Pons (tissue), 1 donor: Measurements from ENCODE around the gene IST1.

ENCODE experiments used
- DNase-seq: peaks from one replicate; pipeline ENCODE4 v3.0.0-alpha.2; 2016; ENCODE audit warnings: low spot score

The IST1 gene

GRCh38 chr16:71919035-71919434 is 23.7 kb downstream of the IST1 start:
- DNase-seq = peak; percentile 52

- DNase-seq = no peak
These were observed 25.3 kb downstream of the IST1 start for GRCh38 chr16:71920658-71921057.

- DNase-seq = no peak
These were observed 28.8 kb downstream of the IST1 start for GRCh38 chr16:71923941-71924690.

GRCh38 chr16:71924710-71925109 is 29.4 kb downstream of the IST1 start:
- DNase-seq = no peak

GRCh38 chr16:71927383-71927782 is 32.1 kb downstream of the IST1 start:
- DNase-seq = peak; percentile 34

- DNase-seq = no peak
These were observed 32.5 kb downstream of the IST1 start for GRCh38 chr16:71927787-71928186.

- DNase-seq = peak; percentile 30
These were observed 33.7 kb downstream of the IST1 start for GRCh38 chr16:71929048-71929447.

GRCh38 chr16:71930013-71930563 is 34.8 kb downstream of the IST1 start:
- no peak for DNase-seq

GRCh38 chr16:71931001-71931400 is 35.7 kb downstream of the IST1 start:
- no peak for DNase-seq

- DNase-seq = no peak
These were observed 36.3 kb downstream of the IST1 start for GRCh38 chr16:71931599-71931998.

- DNase-seq = no peak
These were observed 37.7 kb downstream of the IST1 start for GRCh38 chr16:71933017-71933416.

- DNase-seq = no peak
These were observed 38.8 kb downstream of the IST1 start for GRCh38 chr16:71933913-71934695.

- DNase-seq = no peak
These were observed 42.7 kb downstream of the IST1 start for GRCh38 chr16:71937868-71938510.

GRCh38 chr16:71943887-71944286 is 48.6 kb downstream of the IST1 start:
- DNase-seq = no peak

GRCh38 chr16:71945616-71946015 is 50.3 kb downstream of the IST1 start:
- DNase-seq = no peak

- no peak for DNase-seq
These were observed 57.5 kb downstream of the IST1 start for GRCh38 chr16:71952825-71953224.

GRCh38 chr16:71954180-71954579 is 58.8 kb downstream of the IST1 start:
- DNase-seq = no peak

GRCh38 chr16:71954699-71955195 is 59.4 kb downstream of the IST1 start:
- DNase-seq = no peak

- DNase-seq = no peak
These were observed 61.2 kb downstream of the IST1 start for GRCh38 chr16:71956486-71956885.

GRCh38 chr16:71961066-71962039 is 66.0 kb downstream of the IST1 start:
- peak; percentile 95 for DNase-seq
